NT2/D1 (cell line): Measurements from ENCODE around the gene NEK9.
"Not testable (repeated sequence)": the region's sequence is repeated elsewhere in the genome, so short reads cannot be mapped to it uniquely, and the experiment has no call there.

Experiments used
- DNase-seq: peaks from one replicate; pipeline ENCODE4 v3.0.0-alpha.2; 2011; ENCODE audit warnings: low read depth, low spot score
- H3K27me3 ChIP-seq: 2 replicates; pipeline ENCODE4 v1.6.0; 2011; ENCODE audit warnings: mild to moderate bottlenecking; ENCODE audit not compliant: insufficient read length, insufficient read depth
- H3K36me3 ChIP-seq: 2 replicates; pipeline ENCODE4 v1.6.1; 2011; ENCODE audit warnings: mild to moderate bottlenecking, low read length, mixed read lengths; ENCODE audit not compliant: insufficient read depth, insufficient read length
- H3K4me1 ChIP-seq: 2 replicates; pipeline ENCODE4 v1.5.1; 2011; ENCODE audit not compliant: insufficient read depth, insufficient read length
- H3K4me3 ChIP-seq: 2 replicates; pipeline ENCODE4 v1.5.1; 2011; ENCODE audit warnings: low read depth; ENCODE audit not compliant: insufficient read length
- H3K9ac ChIP-seq: 2 replicates; pipeline ENCODE4 v1.6.0; 2011; ENCODE audit warnings: low read depth; ENCODE audit not compliant: insufficient read length
- H3K9me3 ChIP-seq: 2 replicates; pipeline ENCODE4 v1.5.1; 2011; ENCODE audit warnings: mild to moderate bottlenecking, low read length; ENCODE audit not compliant: insufficient read depth
- SUZ12 ChIP-seq: IDR thresholded peaks from 2 replicates; pipeline ENCODE4 v1.6.1; 2011; ENCODE audit not compliant: insufficient read length, insufficient read depth; ENCODE audit errors: extremely low read depth
- YY1 ChIP-seq: IDR thresholded peaks from 2 replicates; pipeline ENCODE4 v1.6.1; 2011; ENCODE audit not compliant: insufficient read length, insufficient read depth
- ZNF274 ChIP-seq: IDR thresholded peaks from 2 replicates; pipeline ENCODE4 v1.6.1; 2011; ENCODE audit warnings: mild to moderate bottlenecking, low read depth, low read length

Gene NEK9

DNA sequence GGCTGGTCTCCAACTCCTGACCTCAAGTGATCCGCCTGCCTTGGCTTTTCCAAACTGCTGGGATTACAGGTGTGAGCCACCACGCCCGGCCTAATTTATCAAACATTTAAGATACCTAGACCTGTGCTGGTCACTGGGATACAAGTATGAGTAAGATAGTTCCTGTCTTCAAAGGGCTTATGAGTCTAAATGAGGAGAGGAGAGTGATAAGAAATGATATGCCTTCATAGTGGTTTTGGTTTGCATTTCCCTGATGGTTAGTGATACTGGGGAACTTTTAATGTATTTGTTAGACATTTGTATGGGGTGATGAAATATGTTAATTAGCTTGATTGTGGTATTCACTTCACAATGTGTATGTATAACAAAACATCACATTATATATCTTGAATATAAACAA, 28.3 kb upstream of the NEK9 start:
- Histone ChIP-seq H3K4me1 (no peaks in the 10 kb centered on the region), H3K9ac (no peak overlapping the region), H3K4me3 (no peak overlapping the region), H3K27me3 (no peaks in the 10 kb centered on the region), H3K9me3 (no peaks in the 10 kb centered on the region), H3K36me3 (peaks cover 11% of the 10 kb centered on the region)
- TF ChIP-seq YY1 (no peak), ZNF274 (no peak), SUZ12 (no peak)
- no peak for DNase-seq

DNA sequence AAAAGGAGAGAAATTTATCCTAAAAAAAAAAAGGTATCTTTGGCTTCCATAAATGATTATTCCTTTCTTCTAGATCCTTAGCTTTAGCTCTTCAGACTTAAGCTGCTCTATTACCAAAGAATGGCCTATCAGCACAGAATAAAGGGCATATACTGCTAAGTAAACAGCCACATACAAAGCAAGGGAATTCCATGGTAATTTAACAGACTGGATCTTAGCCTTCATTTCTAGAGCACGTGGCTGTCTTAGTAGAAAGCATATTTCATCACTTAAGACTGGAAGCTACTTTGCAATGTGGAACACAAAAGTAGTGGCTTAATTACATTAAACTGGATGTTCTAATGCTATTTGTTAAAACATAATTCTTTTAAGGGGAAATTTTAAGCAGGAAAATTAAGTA, 26.4 kb upstream of the NEK9 start:
- Histone ChIP-seq H3K9ac (no peak overlapping the region), H3K36me3 (peaks cover 20% of the 10 kb centered on the region), H3K4me1 (no peaks in the 10 kb centered on the region), H3K9me3 (no peaks in the 10 kb centered on the region), H3K27me3 (no peaks in the 10 kb centered on the region), H3K4me3 (no peak overlapping the region)
- TF ChIP-seq ZNF274 = no peak
- no peak for TF ChIP-seq SUZ12
- TF ChIP-seq YY1 = no peak
- no peak for DNase-seq

DNA sequence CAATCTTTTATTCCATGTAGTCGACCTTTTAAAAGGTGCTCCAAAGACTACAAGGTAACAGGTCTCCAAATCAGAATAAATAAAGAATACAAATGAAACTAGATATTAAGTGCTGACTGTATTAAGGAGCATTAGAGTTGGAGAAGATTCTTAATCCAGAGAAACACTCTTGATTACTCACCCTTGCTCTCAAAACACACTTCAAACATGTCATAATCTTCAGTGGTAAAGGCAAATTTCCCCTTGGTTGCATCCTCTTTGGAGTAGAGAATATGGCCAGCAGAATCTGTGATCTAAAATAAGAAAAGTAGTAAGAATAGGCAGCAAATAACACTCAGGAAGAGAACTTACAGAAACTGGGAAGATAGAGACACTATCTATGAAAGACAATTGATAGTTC, 25.0 kb upstream of the NEK9 start:
- H3K9me3 ChIP-seq = no peaks in the 10 kb centered on the region
- H3K9ac ChIP-seq = no peak overlapping the region
- TF ChIP-seq ZNF274 = no peak
- no peak for TF ChIP-seq YY1
- TF ChIP-seq SUZ12 = no peak
- no peaks in the 10 kb centered on the region for H3K4me1 ChIP-seq
- peaks cover 20% of the 10 kb centered on the region for H3K36me3 ChIP-seq
- H3K27me3 ChIP-seq = no peaks in the 10 kb centered on the region
- no peak for DNase-seq
- H3K4me3 ChIP-seq = no peak overlapping the region

DNA sequence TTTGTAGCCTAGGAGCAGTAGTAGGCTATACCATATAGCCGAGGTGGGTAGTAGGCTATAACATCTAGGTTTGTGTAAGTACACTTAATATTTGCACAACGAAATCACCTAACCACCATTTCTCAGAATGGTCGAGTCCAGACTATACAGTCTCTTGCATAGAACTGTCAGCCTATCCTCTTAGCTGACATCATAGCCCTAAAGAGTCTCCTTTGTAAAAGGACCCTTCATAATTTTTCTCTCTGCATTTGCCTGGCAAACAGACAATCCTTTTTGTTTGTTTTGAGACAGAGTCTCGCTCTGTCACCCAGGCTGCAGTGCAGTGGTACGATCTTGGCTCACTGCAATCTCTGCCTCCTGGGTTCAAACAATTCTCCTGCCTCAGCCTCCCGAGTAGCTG, 23.8 kb upstream of the NEK9 start:
- H3K36me3 ChIP-seq = peaks cover 28% of the 10 kb centered on the region
- H3K4me1 ChIP-seq, H3K27me3 ChIP-seq, H3K9ac ChIP-seq, DNase-seq, H3K9me3 ChIP-seq, H3K4me3 ChIP-seq: not testable (repeated sequence)

DNA sequence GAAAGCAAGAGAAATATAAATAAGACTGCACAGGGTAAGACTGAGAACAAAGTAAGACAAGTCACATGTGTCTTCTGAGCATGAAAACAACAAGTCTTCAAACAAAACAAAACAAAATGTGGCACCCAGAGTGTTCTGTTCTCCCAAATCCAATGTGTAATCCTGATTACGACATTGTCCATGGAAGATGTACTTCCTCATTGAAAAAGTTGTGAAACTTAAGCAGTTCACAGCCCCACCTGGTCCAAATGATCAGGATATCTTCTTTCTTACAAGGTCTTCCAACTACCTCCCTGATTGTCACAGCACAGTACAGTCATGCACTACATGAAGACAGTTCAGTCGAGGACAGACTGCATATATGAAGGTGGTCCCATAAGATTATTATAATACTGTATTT, 23.3 kb upstream of the NEK9 start:
- TF ChIP-seq SUZ12 = no peak
- TF ChIP-seq YY1 = no peak
- TF ChIP-seq ZNF274 = no peak
- peaks cover 28% of the 10 kb centered on the region for H3K36me3 ChIP-seq
- no peak overlapping the region for H3K4me3 ChIP-seq
- H3K9me3 ChIP-seq = no peaks in the 10 kb centered on the region
- no peaks in the 10 kb centered on the region for H3K27me3 ChIP-seq
- no peaks in the 10 kb centered on the region for H3K4me1 ChIP-seq
- H3K9ac ChIP-seq = no peak overlapping the region
- DNase-seq = no peak

DNA sequence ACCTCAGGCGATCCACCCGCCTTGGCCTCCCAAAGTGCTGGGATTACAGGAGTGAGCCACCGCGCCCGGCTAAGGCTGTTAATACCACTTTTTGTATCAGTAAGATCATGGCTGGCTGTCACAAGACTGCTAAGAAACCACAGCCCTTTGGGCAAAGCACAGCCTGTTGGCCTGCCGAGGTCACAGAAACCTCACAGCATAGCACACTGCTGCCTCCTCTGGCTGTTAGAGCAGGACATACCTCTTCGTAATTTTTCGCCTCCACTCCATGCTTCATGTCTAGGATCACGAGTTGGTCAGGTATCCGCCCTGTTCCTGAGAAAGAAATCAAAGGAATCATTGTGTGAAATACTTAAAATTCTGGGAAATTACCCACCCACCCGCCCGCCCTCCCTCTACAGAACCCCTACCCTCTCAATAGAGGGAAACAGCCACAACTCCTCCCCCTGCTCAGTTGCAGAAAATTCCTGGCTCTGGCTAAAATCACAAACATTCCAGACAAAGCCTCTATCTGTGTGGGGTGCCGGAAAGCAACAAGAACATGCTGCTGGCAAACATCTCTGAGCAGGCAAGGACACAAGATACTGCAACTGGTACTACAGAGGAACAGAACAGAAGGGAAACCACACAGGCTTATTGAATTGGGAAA, 20.7 kb upstream of the NEK9 start:
- Histone ChIP-seq H3K9ac (no peak overlapping the region), H3K4me3 (no peak overlapping the region), H3K9me3 (no peaks in the 10 kb centered on the region), H3K27me3 (no peaks in the 10 kb centered on the region), H3K36me3 (peaks cover 33% of the 10 kb centered on the region), H3K4me1 (no peaks in the 10 kb centered on the region)
- peak; percentile 35 for DNase-seq
- TF ChIP-seq ZNF274 = no peak
- no peak for TF ChIP-seq YY1
- no peak for TF ChIP-seq SUZ12

DNA sequence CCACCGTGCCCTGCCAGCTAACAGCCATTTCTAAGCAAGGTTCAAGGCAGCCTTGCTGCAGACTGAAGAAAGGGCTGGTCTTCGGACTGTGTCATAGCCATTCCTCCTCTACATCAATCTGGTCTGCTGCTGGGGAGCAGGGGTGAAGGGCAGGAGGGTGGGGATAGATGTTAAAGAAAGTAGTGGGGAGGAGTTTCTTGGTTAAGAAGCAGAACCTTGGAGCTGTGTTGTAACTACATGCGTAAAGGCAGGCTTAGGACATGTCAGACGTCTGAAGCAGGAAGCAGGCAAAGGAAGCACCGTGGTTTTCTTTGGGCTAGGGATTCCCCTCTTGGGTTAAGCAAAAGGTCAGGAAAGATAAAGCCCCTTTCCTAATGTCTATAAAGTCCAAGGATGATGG, 18.1 kb upstream of the NEK9 start:
- TF ChIP-seq YY1 (no peak), ZNF274 (no peak), SUZ12 (no peak)
- no peak overlapping the region for H3K4me3 ChIP-seq
- H3K9ac ChIP-seq = no peak overlapping the region
- H3K4me1 ChIP-seq = no peaks in the 10 kb centered on the region
- H3K36me3 ChIP-seq = peaks cover 20% of the 10 kb centered on the region
- no peaks in the 10 kb centered on the region for H3K9me3 ChIP-seq
- no peak for DNase-seq
- no peaks in the 10 kb centered on the region for H3K27me3 ChIP-seq

DNA sequence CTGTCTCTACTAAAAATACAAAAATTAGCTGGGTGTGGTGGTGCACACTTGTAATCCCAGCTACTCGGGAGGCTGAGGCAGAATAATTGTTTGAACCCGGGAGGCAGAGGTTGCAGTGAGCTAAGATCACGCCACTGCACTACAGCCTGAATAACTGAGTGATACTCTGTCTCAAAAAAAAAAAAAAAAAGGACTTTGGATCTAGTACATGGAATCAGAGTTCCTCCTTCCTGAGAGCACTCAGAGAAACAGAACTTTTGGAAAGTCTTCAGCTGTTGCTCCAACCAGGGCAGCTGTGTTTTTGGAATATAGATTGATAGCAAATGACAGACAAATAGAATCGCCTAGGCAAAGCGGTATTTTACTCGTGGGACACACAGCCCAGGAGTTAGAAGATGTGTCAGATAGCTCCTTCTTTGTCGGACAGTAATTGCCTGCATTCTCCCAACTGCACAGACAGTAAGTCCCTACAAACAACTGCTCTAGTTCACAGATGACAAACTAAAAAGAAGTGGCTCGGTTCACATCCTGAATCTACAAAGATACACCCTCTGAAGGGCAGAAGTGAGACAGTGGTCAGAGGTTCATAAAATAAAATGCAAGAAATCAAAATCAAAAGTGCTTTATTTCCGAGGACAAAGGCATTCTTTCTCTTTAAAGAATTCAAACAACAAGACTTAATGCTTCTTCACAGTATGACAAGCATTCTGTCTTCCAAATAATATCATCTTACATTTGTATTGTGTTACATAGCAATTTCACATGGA, 17.1 kb upstream of the NEK9 start:
- Histone ChIP-seq H3K4me1 (no peaks in the 10 kb centered on the region), H3K27me3 (no peaks in the 10 kb centered on the region), H3K36me3 (peaks cover 13% of the 10 kb centered on the region), H3K4me3 (no peak overlapping the region), H3K9me3 (no peaks in the 10 kb centered on the region), H3K9ac (no peak overlapping the region)
- no peak for DNase-seq
- TF ChIP-seq ZNF274 (no peak), SUZ12 (no peak), YY1 (no peak)
